HT-29 (cell line): Measurements from ENCODE around the gene WASF3. TPM values are rescaled to one million over a fixed set of nuclear protein-coding genes. Genes with fewer than 3 reads are reported as not detected.

Source experiments
- DNase-seq: peaks from one replicate; pipeline ENCODE4 v3.0.0-alpha.2; 2015; ENCODE audit warnings: low spot score
- total RNA-seq: library from RNA; depleted of rRNA; stranded (reverse); fragments of >200 nt; shearing (Covaris generic); gene quantifications from 2 replicates; pipeline ENCODE4 v1.2.3, GENCODE V29; 2014

WASF3 gene
- total RNA-seq, 1 experiment from 2014 or later, result not detected

DNA sequence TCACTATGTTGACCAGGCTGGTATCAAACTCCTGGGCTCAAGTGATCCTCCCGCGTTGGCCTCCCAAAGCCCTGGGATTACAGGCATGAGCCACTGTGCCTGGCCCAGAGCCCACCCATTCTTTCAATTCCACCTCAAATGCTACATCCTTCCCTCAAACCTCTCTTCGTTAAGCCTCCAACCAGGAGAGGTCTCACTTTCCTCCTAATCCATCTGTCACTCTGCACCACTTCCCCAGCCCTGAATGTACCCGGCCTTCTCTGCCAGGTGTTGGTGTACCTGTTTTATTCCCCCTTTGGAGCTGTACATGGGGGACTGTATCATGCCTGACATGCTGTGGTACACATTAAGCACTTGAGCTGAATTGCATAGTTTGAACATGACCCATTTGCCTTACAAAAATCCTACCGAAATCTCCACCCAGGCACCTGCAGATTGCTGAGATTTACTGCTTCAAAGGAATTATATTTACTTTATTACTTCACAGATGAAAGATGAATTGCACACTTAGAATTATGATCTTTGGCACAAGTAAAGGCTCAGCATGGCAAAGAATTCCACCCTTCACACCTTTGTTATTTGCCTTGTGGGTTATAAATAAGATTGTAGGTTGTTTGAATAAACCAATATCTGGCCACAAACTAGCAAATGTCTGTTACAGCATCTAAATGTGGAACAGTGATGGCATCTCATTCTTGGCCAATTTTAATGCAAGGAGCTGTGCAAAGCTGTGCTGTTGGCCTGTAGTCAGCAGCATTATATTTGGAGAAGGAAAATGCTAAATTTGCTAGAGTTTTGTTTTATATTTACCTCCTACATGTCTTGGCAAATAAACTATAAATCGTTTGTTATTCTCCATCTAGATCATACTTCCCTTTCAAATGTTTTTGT lies 15.6 kb upstream of the WASF3 start:
- DNase-seq, result no peak

DNA sequence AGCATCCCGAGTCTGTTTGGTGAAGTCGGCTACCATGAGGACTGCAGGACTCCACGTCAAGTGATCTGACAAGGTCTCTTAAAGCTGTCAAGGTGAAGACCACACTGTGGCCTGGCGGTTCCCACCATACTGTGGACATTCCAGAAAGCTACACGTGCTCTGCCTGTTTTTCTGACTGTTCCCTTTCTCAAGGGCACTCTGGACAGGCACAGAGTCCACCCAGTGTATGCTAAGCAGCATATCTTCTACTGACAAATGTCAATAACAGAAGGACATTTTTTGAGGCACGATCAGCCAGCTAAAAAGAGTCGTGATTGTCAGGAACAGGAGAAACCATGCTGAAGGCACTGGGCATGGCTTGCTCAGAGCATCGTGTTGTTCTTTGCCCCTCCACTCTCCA lies 12.8 kb upstream of the WASF3 start:
- no peak for DNase-seq

DNA sequence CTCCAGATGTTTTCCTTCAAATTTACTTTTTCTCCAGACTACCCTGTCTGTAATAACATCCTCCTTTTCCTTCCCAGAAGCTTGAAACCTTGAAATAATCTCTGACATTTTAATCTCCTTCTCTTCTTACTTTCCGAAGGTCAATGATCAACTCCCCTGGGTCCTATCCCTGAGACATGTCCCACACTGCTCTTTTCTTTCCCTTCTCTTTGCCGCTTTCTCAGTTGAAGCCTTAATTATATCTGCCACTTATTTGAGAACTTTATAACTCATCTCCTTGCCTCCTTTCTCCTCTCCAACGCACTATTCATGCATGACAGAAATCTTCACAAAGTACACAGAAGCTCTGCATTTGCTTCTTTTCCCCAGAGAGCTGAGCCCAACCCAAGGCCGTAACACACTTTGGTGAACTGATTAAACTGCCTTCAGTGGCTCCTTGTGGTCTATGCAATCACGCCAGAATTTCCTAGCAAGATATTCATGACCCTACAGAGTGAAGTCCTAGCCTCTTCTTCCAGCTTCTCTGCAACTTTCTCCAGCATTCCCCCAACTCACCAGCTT lies 9.2 kb upstream of the WASF3 start:
- DNase-seq, result no peak

DNA sequence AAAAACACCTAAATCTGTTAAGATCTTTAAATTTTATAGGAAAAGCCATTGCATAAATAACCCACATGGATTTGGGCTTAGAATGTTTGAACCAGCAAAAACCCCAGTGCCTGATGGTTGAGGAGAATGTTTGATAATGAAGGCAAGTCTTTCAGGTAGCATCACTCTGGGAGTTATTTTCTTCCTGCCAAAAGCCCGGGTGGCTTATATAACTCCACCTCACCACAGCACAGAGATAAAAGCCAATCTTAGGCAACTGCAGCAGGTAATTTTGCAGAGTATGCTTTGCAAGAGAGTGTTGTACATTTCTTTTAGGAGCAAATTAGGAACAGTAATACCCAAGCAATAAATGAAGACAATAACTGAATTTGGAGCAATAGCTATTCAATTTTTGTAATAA lies 7.8 kb upstream of the WASF3 start:
- no peak for DNase-seq

DNA sequence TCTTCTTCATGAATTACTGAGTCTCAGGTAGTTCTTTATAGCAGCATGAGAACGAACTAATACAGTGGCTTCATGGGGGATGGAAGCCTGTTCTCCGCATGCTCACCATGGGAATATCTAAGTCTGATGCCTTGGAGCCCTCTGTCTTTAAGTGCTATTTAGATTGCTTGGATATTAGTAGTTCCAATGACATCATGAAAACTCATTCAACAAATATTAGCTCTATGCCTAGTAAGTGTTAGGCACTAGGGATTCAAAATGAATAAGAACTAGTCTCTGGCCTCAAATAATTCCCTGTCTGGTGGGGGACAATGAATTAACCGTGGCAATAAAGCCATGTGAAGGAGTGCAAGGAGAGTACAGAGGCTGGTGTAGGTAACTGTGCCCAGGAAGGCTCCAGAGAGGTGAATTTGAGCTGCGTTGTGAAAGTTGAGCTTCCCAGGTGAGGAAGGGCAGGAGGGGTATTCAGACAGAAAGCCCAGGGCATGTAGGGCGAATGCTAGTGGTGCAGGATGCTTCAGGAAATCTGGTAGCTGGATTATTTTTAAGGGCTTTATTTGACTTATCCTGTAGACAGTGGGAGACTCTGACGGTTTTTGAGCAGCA lies 6.1 kb upstream of the WASF3 start:
- DNase-seq, result no peak

DNA sequence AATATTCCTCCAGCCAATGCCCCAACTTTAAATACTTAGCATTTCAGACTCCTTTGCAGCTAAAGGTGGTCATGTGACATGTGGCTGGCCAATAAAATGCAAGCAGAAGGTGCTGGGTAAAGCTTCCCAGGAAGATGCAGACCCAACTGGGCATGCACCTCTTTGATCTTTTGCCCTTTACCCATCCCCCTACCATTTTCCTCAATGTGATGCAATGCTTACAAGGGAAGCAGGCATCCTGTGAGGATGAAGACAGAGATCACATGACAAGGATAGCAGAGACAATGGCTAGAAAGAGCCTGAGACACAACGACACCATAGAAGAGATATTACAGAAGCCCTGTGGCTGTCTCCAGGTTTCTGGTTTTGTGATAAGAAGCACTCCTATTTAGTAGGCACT lies 2.1 kb upstream of the WASF3 start:
- DNase-seq, result no peak

DNA sequence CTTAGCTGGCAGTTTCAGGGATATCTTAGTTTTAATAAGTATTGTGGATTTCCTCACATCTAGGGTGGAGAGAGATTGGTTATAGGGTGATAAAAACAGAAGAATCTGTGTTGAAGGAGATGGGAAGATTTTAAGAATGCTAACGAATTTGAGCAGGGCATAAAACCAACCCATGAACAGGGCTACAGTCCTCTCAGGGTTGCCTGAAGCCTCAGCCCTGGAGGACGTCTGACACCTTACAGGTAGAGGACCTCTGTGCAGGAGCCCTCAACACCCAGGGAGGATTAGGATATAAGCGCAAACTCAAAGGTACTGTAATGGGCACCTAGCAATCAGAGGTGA lies 461 bp upstream of the WASF3 start:
- no peak for DNase-seq

DNA sequence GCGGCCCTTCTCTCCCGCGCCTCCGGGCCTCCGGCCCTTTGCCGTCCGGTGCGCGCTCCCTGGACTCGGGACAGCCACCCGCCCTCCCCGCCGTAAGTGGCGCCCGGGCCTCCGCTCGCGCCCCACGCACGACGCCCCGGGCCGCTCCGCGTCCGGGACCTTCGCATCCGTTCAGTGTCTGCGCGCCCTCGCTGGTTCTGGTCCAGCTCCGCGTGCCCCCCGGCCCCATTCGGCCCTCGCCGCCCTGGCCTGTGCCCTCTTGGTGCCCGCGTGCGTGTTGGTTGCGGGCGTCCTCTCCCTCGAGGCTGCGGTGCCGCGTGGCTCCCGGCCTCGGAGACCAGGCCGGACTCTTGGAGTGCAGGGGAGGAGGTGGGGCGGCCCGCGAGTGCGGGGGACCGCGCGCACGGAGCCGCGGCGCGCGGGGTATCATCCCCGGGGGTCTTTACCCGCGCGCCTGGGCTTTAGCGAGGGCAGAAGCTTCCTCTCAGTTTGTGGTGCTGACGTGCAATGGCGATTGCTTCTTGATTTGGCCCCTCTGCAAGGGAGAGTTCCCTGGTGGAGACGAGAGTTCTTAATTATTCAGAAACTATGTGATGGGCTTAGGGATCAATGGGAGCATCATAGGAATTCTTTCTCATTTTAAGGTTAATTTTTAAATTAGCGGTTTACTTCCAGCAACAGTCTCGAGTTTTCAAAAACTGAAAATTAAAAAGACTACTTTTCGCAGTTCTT lies 757 bp downstream of the WASF3 start:
- DNase-seq, result no peak

DNA sequence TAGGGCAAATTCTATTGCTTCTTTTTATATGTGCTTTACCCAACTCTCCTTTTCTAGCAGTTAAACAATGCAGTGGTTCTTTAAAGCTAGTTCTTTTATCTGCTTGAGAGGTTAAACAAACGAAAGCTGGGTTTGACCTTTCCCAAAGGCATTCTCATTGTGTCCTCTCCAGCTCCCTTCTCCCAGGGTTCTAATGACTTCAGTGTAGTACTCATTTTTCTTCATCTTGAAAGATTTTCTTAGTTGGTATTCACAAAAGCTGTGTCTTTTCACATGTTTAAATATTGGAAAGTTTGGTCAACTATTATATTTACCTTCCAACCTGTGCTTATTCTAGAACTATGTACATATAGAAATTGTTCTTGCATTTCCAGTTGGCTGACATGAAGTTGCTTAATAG lies 1.5 kb downstream of the WASF3 start:
- no peak for DNase-seq

DNA sequence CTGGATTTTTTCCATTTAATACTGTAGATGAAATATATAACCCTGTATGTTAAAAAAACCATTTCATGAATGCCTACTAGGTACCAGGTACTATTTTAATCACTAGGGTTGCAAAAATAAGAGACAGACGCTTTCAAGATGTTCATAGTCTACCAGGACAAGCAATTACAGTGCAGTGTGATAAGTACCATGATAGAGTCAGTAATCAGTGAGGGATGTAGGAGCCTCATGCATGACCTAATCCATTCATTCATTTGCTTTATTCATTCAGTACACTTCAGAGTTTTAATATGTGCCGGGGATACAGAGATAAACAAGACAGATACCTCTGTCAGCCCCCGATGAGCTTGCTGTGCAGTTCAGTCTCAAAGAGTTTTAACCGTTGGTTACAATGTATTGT lies 3.0 kb downstream of the WASF3 start:
- no peak for DNase-seq

DNA sequence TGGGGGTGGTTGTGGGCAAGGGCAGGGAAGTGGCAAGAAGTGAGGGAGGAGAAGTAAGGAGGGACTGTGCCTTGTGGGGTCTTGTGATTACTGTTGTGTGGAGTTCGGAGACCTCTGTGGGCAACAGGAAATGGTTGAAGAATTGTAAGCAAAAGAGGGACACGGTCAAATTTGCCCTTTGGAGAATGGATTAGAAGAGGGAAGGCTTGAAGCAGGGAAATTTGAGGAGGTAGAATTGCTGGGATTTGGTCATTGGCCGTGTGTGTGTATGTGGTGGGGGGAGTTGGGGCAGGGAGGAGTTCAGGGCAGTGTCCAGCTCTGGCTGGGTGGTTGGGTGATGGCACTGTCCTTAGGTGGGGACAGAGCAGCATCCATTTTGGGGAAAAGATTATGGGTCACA lies 3.6 kb downstream of the WASF3 start:
- no peak for DNase-seq

DNA sequence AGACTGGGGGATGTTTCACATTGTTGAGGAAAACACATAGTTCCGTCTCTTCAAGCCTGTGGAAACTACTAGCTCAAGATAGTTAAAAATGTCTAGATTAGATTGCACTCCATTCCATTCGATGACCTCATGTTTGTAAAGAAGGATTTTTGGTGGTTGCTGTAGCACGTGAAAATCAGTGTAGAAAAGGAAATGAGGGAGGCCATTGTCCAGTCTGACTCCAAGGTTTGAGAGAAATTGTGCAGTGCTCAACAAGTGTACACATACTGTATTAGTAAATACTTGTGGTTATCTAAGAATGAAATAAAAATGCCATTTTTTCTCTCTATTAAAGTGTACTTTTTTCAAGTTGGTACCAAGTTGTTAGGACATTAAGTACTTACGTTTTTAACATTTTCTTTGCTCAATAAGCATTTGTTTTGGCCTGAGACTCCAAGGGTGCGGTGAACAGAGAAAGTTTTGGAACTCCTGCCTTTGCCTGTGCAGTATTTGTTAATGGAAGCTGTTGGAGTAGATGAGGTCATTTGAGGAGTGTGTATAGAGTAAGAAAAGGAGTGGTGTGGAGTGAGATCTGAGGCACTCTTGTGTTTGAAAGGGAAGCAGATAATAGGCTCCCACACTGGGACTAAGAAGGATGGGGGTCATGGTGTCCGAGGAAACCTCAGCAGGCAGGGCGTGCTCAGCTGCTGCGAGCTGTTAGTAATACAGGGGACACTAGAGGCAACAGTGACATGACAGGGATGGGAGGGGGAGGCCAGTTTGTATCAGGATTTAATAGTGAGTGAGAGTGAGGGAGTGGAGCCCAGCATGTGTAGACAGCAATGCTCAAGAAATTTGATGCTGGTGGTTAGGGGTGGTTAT lies 4.4 kb downstream of the WASF3 start:
- no peak for DNase-seq

DNA sequence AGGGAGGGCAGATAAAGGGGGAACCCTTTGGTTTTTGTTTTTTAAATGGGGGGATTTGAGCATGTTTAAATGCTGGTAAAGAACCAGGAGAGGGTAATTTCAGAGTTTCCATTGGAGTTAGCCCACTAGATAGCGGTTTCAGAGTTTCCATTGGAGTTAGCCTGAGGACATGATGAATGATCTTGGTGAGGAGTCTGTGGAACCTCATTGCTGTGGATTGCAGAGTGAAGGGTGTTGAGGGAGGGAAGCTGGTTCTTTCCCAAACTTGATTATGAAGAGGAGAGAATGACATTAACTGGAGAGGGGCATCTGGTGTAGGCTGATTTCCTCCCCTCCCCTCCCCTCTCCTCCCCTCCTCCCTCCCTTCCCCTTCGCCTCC lies 5.0 kb downstream of the WASF3 start:
- no peak for DNase-seq

DNA sequence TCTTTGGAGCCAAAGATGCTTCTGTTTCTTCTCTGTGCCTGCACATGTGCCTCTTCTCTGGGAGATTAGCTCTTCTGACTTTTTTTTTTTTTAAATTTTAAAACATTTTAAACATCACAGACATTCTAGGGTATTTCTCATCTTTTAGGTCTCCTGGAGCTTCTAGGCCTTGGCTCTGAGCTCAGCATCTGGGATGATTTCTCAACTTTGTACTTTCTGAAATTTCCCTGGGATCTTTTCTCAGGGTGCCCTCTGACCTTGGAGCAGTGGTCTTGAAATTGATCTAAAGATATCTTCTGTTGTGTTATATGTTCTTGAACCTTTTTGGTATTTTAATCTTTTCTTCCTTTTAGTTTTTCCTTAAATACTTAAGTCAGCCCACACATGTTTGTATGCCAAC lies 6.2 kb downstream of the WASF3 start:
- no peak for DNase-seq

DNA sequence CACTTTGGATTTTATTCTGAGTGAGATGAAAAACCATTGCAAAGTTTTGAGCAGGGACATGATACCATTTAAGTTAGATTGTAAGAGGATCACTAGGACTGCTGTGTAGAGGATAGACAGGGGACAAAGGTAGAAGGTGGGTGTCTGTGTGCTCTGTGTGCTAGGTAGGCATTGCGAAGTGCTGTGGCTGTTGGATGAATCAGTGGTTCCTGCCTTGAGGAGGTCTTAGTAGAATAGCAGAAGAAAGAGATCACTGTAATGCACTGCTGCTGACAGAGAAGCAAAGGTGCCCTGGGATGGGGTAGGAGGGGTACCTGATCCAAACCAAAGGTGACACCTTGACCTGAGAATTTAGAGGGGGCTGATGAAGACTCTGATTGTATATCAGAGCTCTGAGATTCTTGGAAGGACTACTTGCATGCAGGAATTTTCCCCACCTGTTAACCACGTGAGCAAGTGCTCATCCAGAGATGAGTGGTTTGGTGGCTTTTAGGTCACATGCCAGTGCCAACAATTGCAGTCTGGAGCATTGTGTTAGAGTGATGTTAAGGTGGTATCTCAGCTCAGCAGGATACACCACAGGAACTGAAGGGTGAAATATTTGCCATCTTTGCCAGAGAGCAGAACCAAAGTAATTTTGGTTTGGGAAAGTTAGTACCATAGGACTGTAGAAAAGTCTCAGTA lies 10.8 kb downstream of the WASF3 start:
- no peak for DNase-seq

DNA sequence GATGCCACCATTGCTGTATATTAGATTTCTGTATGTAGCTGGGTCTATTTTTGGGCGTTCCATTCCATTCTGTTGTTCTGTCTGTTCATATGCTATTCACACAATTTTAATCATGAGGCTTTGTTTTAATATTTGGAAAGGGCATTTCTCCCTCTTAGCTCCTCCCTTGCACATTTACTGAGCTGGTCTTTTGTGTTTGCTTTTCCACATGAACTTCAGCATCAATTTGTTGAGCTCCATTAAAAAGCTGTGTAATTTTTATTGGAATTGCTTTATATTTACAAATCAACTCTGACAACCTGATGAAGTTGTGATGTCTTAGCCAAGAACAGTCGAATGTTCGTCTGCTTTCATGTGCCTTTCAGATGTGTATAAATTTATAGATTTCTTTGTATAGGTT lies 14.0 kb downstream of the WASF3 start:
- no peak for DNase-seq

DNA sequence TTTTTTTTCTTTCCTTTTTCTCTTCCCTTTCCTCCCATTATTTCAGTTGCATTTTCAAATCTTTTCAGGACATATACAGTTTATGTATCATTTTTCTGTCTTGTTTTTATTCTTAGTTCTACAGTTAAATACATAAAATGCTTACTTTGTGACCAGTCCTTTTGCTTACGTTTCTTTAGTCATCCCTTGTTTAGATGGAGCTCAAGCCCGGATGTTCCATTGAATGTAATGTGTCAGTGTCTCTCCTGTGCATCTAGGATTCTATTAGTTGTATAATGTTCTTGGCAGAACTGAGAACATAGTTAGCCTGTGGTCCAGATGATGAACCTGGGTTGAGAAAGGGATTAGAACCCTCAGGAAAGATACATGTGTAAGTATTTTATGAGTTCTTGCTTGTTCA lies 17.8 kb downstream of the WASF3 start:
- no peak for DNase-seq

DNA sequence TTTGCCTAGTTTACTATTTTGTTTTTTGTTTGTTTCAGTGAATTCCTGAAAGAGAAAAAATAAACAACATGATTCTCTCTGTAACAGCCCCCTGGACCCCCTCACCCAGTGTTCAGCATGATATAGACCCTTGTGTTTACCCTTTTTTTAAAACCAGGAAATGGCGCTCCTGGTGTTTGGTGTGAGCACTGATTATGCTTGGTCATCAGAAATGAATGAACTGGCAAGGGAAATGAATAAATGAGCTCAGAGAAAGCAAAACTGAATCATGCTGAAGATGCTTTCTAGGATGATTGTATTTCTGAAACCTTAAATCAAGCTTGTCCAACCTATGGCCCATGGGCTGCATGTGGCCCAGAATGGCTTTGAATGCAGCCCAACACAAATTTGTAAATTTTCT lies 22.1 kb downstream of the WASF3 start:
- DNase-seq, result no peak

DNA sequence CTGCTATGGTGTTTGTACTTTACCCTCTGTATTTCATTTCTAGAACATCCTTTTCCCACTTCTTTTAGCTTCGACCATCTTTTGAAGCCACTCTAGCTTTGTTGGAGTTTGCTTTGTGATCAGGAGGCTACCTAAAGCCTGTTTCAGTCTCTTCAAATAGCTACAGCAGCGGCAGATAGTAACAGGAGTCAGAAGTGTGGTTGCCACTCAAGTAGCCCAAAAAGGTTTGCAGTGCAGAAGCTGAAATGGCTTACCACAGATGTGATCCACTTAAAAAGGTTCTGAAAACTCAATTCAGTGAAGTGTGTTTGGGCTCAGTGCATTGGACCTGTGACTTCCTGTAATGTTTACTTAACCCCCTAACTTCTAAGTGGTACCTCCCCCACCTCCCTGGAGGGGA lies 26.2 kb downstream of the WASF3 start:
- DNase-seq, result no peak

DNA sequence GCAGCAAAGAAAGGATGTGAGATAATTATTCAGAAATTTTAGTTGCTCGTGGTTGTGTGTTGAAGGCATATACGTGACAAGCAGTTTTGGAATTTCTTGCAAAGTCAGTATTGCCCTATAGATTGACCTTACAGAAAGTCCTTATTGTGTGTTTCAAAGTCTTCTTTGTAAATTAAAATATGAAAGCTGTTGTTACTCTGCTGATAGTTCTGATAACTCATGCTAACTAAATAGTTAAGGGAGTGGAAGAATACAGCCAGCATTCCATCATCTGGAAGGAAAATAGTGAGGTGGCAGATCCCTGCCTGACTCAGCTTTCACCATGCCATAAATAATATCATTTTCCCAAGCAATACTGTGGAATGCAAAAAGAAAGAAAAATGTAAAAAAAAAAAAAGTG lies 27.2 kb downstream of the WASF3 start:
- DNase-seq, result no peak

DNA sequence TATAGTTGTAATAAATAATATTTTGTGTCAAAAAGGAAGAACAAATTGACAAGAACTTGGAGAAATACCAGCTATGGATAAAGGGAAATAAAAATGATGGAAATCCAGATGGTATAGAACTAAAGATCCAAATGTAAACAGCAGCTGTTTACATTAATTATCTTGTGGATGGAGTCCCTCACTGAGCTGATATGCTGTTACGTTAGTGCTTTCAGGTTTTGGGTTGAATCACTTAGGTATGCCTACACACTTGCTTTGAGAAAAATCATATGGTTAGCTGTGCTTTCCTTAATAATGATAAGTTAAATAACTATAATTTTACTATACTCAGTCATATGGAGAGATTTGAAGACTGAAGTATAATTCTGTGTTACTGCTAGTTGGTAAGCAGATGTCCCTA lies 27.7 kb downstream of the WASF3 start:
- DNase-seq, result no peak
